HepG2 (cell line): ENCODE results near the gene CENPO. TPM values are rescaled to one million over a fixed set of nuclear protein-coding genes. Genes with fewer than 3 reads are reported as not detected.

ENCODE experiments used
- ATF6 ChIP-seq: sonication (generic); formaldehyde crosslinking; conservative IDR thresholded peaks from 2 replicates; pipeline ENCODE4 v1.4.0; 2020; ENCODE audit warnings: missing genetic modification reagents
- BORCS8-MEF2B ChIP-seq: sonication (generic); formaldehyde crosslinking; IDR thresholded peaks from 2 replicates; pipeline ENCODE4 v1.8.0; 2022; ENCODE audit warnings: mild to moderate bottlenecking, missing genetic modification reagents
- CBX1 ChIP-seq: IDR thresholded peaks from one replicate; pipeline ENCODE4 v1.6.1; 2016; ENCODE audit warnings: antibody characterized with exemption, low read depth
- ETV6 ChIP-seq: sonication (generic); formaldehyde crosslinking; conservative IDR thresholded peaks from 2 replicates; pipeline ENCODE4 v1.4.0; 2020; ENCODE audit warnings: missing genetic modification reagents
- FOXK2 ChIP-seq: fragments of 450-650 bp; IDR thresholded peaks from 2 replicates; pipeline ENCODE4 v1.6.1; 2016
- HMGXB4 ChIP-seq, 2 experiments: sonication (generic) in 1 of 2; formaldehyde crosslinking in 1 of 2; IDR thresholded peaks; 2 replicates each; pipeline versions ENCODE4 v1.4.0 to v1.6.1; 2018 to 2020; ENCODE audit warnings: missing genetic modification reagents in 2 of 2, borderline replicate concordance in 1 of 2, low read depth in 1 of 2, mild to moderate bottlenecking in 1 of 2, missing biosample characterization in 1 of 2
- HOMEZ ChIP-seq: IDR thresholded peaks from 2 replicates; pipeline ENCODE4 v1.6.1; 2016; ENCODE audit warnings: low read depth
- NFE2L2 ChIP-seq: fragments of 150-350 bp; IDR thresholded peaks from 2 replicates; pipeline ENCODE4 v1.6.1; 2014; ENCODE audit warnings: low read length
- PITX1 ChIP-seq: sonication (generic); formaldehyde crosslinking; IDR thresholded peaks from 2 replicates; pipeline ENCODE4 v1.5.1; 2020; ENCODE audit warnings: mild to moderate bottlenecking, missing genetic modification reagents
- PRPF4 ChIP-seq: fragments of 200-400 bp; formaldehyde crosslinking; IDR thresholded peaks from 2 replicates; pipeline ENCODE4 v1.6.1; 2016; ENCODE audit warnings: low read length, low read depth; ENCODE audit not compliant: poor library complexity, severe bottlenecking
- RORA ChIP-seq: sonication (generic); formaldehyde crosslinking; IDR thresholded peaks from 2 replicates; pipeline ENCODE4 v1.5.0; 2020; ENCODE audit warnings: mild to moderate bottlenecking, missing genetic modification reagents, moderate library complexity
- SNAI1 ChIP-seq: sonication (generic); formaldehyde crosslinking; IDR thresholded peaks from 2 replicates; pipeline ENCODE4 v1.5.0; 2020; ENCODE audit warnings: mild to moderate bottlenecking, missing genetic modification reagents, borderline replicate concordance
- TBX2 ChIP-seq: sonication (generic); formaldehyde crosslinking; IDR thresholded peaks from 2 replicates; pipeline ENCODE4 v1.5.0; 2020; ENCODE audit warnings: missing genetic modification reagents, mild to moderate bottlenecking, borderline replicate concordance
- TRIM24 ChIP-seq: sonication (generic); formaldehyde crosslinking; IDR thresholded peaks from 2 replicates; pipeline ENCODE4 v1.8.0; 2022; ENCODE audit warnings: mild to moderate bottlenecking, missing genetic modification reagents
- ZC3H13 ChIP-seq: sonication (generic); formaldehyde crosslinking; IDR thresholded peaks from 2 replicates; pipeline ENCODE4 v1.8.1; 2023; ENCODE audit warnings: mild to moderate bottlenecking, missing genetic modification reagents, moderate library complexity
- ZNF264 ChIP-seq: sonication (generic); formaldehyde crosslinking; IDR thresholded peaks from 2 replicates; pipeline ENCODE4 v1.4.0; 2020; ENCODE audit warnings: missing genetic modification reagents
- ZNF350 ChIP-seq: sonication (generic); formaldehyde crosslinking; IDR thresholded peaks from 2 replicates; pipeline ENCODE4 v1.4.0; 2020; ENCODE audit warnings: mild to moderate bottlenecking, low read depth, missing genetic modification reagents, borderline replicate concordance
- ZNF644 ChIP-seq: IDR thresholded peaks from 2 replicates; pipeline ENCODE4 v1.6.1; 2016; ENCODE audit warnings: low read depth
- ZNF790 ChIP-seq: sonication (generic); formaldehyde crosslinking; IDR thresholded peaks from 2 replicates; pipeline ENCODE4 v1.8.0; 2022; ENCODE audit warnings: missing genetic modification reagents, mild to moderate bottlenecking, borderline replicate concordance
- ZSCAN31 ChIP-seq: sonication (generic); formaldehyde crosslinking; IDR thresholded peaks from 2 replicates; pipeline ENCODE4 v1.5.0; 2020; ENCODE audit warnings: low read depth, mild to moderate bottlenecking, missing genetic modification reagents
- polyA plus RNA-seq, 8 experiments: library from polyadenylated mRNA; depleted of rRNA in 3 of 8; stranded (reverse) in 7 of 8; unstranded in 1 of 8; fragments of >200 nt; fragmentation: Illumina TruSeq in 4 of 8; extraction: Trizol in 4 of 8; gene quantifications; 2 replicates each; pipeline versions ENCODE4 v1.2.1 to v1.2.3, GENCODE V29; 2011 to 2016; ENCODE audit warnings: low read depth in 4 of 8, missing spikeins in 1 of 8, mixed read lengths in 1 of 8; ENCODE audit not compliant: insufficient read depth in 1 of 8
- total RNA-seq, 5 experiments: library from RNA; depleted of rRNA; stranded (reverse); fragments of >200 nt; fragmentation: Illumina TruSeq; extraction: Trizol; gene quantifications; 2 replicates each; pipeline ENCODE4 v1.2.3, GENCODE V29; 2016; ENCODE audit warnings: low read depth in 1 of 5
- TF ChIP-seq, protein P1 (sequence below): sonication (generic); formaldehyde crosslinking; IDR thresholded peaks from 2 replicates; pipeline ENCODE4 v1.4.0; 2020; ENCODE audit warnings: missing genetic modification reagents, mild to moderate bottlenecking, borderline replicate concordance

Gene CENPO
- total and polyA plus RNA-seq, 2 of the 13 experiments (the other 11 are each of a cell fraction or from before 2014, with no cell fraction given) = 19.7 to 35.5 TPM

- peak; percentile 78 to 89 for TF ChIP-seq HMGXB4 (CRISPR knock-in tag; IDR thresholded peaks at IDR 0.05; ENCODE audit: borderline replicate concordance in 1 of 2, low read depth in 1 of 2)
- 0 out of 2 replicates have a peak, but pooled peaks have one; percentile 57 for TF ChIP-seq ATF6 (CRISPR knock-in tag)
- no peak for TF ChIP-seq RORA
- TF ChIP-seq BORCS8-MEF2B = peak; percentile 84
- TF ChIP-seq HOMEZ (CRISPR knock-in tag) = no peak; the same call in 1 of the 2 replicates
- TF ChIP-seq, protein P1, sequence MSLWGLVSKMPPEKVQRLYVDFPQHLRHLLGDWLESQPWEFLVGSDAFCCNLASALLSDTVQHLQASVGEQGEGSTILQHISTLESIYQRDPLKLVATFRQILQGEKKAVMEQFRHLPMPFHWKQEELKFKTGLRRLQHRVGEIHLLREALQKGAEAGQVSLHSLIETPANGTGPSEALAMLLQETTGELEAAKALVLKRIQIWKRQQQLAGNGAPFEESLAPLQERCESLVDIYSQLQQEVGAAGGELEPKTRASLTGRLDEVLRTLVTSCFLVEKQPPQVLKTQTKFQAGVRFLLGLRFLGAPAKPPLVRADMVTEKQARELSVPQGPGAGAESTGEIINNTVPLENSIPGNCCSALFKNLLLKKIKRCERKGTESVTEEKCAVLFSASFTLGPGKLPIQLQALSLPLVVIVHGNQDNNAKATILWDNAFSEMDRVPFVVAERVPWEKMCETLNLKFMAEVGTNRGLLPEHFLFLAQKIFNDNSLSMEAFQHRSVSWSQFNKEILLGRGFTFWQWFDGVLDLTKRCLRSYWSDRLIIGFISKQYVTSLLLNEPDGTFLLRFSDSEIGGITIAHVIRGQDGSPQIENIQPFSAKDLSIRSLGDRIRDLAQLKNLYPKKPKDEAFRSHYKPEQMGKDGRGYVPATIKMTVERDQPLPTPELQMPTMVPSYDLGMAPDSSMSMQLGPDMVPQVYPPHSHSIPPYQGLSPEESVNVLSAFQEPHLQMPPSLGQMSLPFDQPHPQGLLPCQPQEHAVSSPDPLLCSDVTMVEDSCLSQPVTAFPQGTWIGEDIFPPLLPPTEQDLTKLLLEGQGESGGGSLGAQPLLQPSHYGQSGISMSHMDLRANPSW (CRISPR knock-in tag) = no peak
- TF ChIP-seq TRIM24 = no peak
- peak; percentile 15 for TF ChIP-seq PITX1 (CRISPR knock-in tag)
- peak; percentile 56 for TF ChIP-seq ZNF350 (CRISPR knock-in tag)
- TF ChIP-seq PRPF4 = no peak
- peak; percentile 39; the same call in 1 of the 2 replicates for TF ChIP-seq ZSCAN31
- no peak for TF ChIP-seq SNAI1 (CRISPR knock-in tag)
- peak; percentile 54; the same call in 1 of the 2 replicates for TF ChIP-seq TBX2 (CRISPR knock-in tag)
- 0 out of 2 replicates have a peak, but pooled peaks have one; percentile 57 for TF ChIP-seq ZNF790 (CRISPR knock-in tag)
- TF ChIP-seq FOXK2 = no peak
- no peak for TF ChIP-seq NFE2L2
- no peak for TF ChIP-seq ZNF644
- TF ChIP-seq ETV6 = no peak
- TF ChIP-seq ZNF264 (CRISPR knock-in tag) = no peak
- TF ChIP-seq ZC3H13 = no peak; the same call in 1 of the 2 replicates
- no peak for TF ChIP-seq CBX1
Measured at GRCh38 chr2:24827321-24828237, 34.4 kb downstream of the CENPO start (continued).
